Left lung (tissue), 10 donors: ENCODE results near the gene CEPT1. TPM values are rescaled to one million over a fixed set of nuclear protein-coding genes. Genes with fewer than 3 reads are reported as not detected.

Experiments used
- ATAC-seq: fragments of 200-7000 bp; cut with Tn5 transposase; one replicate; pipeline ENCODE4 v1.9.1; 2020; ENCODE audit warnings: moderate library complexity
- DNase-seq, 4 donors: peaks; one replicate each; pipeline ENCODE4 v3.0.0-alpha.2; 2013 to 2020
- H3K27ac ChIP-seq, 2 donors: fragments of 200-600 bp; sonication (generic) in 1 of 2; one replicate each; pipeline versions ENCODE4 v1.5.0 to v1.8.0; 2020 to 2021
- H3K27me3 ChIP-seq, 2 donors: fragments of 200-600 bp; sonication (generic) in 1 of 2; one replicate each; pipeline versions ENCODE4 v1.5.0 to v1.8.0; 2020 to 2021
- H3K36me3 ChIP-seq, 2 donors: fragments of 200-600 bp; sonication (generic) in 1 of 2; one replicate each; pipeline versions ENCODE4 v1.5.0 to v1.8.0; 2020 to 2021
- H3K4me1 ChIP-seq, 2 donors: fragments of 200-600 bp; one replicate each; pipeline ENCODE4 v1.8.0; 2021
- H3K4me3 ChIP-seq, 2 donors: fragments of 200-600 bp; sonication (generic) in 1 of 2; one replicate each; pipeline versions ENCODE4 v1.5.0 to v1.8.0; 2020 to 2021; ENCODE audit warnings: mild to moderate bottlenecking in 1 of 2
- H3K9me3 ChIP-seq, 2 donors: fragments of 200-600 bp; sonication (generic) in 1 of 2; one replicate each; pipeline versions ENCODE4 v1.5.0 to v1.8.0; 2020 to 2021
- CTCF ChIP-seq, 2 donors: fragments of 200-600 bp; sonication (generic) in 1 of 2; IDR thresholded peaks; one replicate each; pipeline versions ENCODE4 v1.5.0 to v1.8.0; 2021; ENCODE audit warnings: antibody characterized with exemption in 2 of 2
- intact Hi-C, 2 donors: fragments of 100-400 bp; cut with DNase I; formaldehyde crosslinking; loops; one replicate each; pipeline versions ENCODE4 v1.11.2 to v1.14.2; 2022
- polyA plus RNA-seq, 6 donors: library from polyadenylated mRNA; unstranded; fragments of 120-200 nt; gene quantifications; one replicate each; pipeline ENCODE4 v1.2.1, GENCODE V29; 2013; ENCODE audit not compliant: insufficient read length in 6 of 6
- total RNA-seq, 2 donors: library from RNA; stranded (reverse); fragmentation: NEBNext Ultra II Directional; extraction: Animal tissue kit (Norgen Biotek cat#: 25700); gene quantifications; one replicate each; pipeline ENCODE4 v1.2.1, GENCODE V29; 2021
- donor health status: DM: no; HTN: yes; CAD: no.
- donor health status: DM: no; HTN: no; CAD: no.

CEPT1 gene
- total and polyA plus RNA-seq, 8 donors: 40.4 to 66.3 (median 55.5) TPM

GRCh38 chr1:111164151-111164550, 24.1 kb downstream of the CEPT1 start:
- no peak for ATAC-seq
- TF ChIP-seq CTCF (IDR thresholded peaks at IDR 0.05): no peak
- H3K9me3 ChIP-seq: no peaks in the 10 kb centered on the region
- intact Hi-C loops: no loop called here
- H3K4me3 ChIP-seq: no peak overlapping the region
- no peaks in the 10 kb centered on the region for H3K27me3 ChIP-seq
- no peak for DNase-seq
- peaks cover 0 to 11% of the 10 kb centered on the region in 2 donors for H3K4me1 ChIP-seq
- H3K36me3 ChIP-seq: peaks cover 0 to 76% of the 10 kb centered on the region in 2 donors
- H3K27ac ChIP-seq: no peak overlapping the region

GRCh38 chr1:111172463-111172862, 32.4 kb downstream of the CEPT1 start:
- Histone ChIP-seq H3K4me3 (no peak overlapping the region), H3K4me1 (no peaks in the 10 kb centered on the region), H3K36me3 (peaks cover 0 to 77% of the 10 kb centered on the region in 2 donors), H3K27me3 (no peaks in the 10 kb centered on the region), H3K9me3 (no peaks in the 10 kb centered on the region), H3K27ac (no peak overlapping the region)
- ATAC-seq (no peak), DNase-seq (no peak)
- intact Hi-C loops: no loop called here
- no peak for TF ChIP-seq CTCF (IDR thresholded peaks at IDR 0.05)

- ATAC-seq (no peak), DNase-seq (no peak)
- intact Hi-C loops: no loop called here
- Histone ChIP-seq H3K27ac (no peak overlapping the region), H3K36me3 (peaks cover 0 to 80% of the 10 kb centered on the region in 2 donors), H3K4me1 (no peaks in the 10 kb centered on the region), H3K4me3 (no peak overlapping the region), H3K27me3 (no peaks in the 10 kb centered on the region), H3K9me3 (no peaks in the 10 kb centered on the region)
- TF ChIP-seq CTCF (IDR thresholded peaks at IDR 0.05): no peak
Observed at GRCh38 chr1:111174070-111174469, 34.0 kb downstream of the CEPT1 start.

- H3K27ac ChIP-seq: no peak overlapping the region
- TF ChIP-seq CTCF (IDR thresholded peaks at IDR 0.05): no peak
- no peaks in the 10 kb centered on the region for H3K9me3 ChIP-seq
- H3K36me3 ChIP-seq: peaks cover 0 to 79% of the 10 kb centered on the region in 2 donors
- ATAC-seq: no peak
- intact Hi-C loops: no loop called here
- DNase-seq: no peak
- H3K4me1 ChIP-seq: no peaks in the 10 kb centered on the region
- no peak overlapping the region for H3K4me3 ChIP-seq
- H3K27me3 ChIP-seq: no peaks in the 10 kb centered on the region
Observed at GRCh38 chr1:111175349-111175748, 35.3 kb downstream of the CEPT1 start.

- intact Hi-C loops: no loop called here
- Histone ChIP-seq H3K27ac (no peak overlapping the region), H3K9me3 (no peaks in the 10 kb centered on the region), H3K4me1 (no peaks in the 10 kb centered on the region), H3K36me3 (peaks cover 0 to 70% of the 10 kb centered on the region in 2 donors), H3K4me3 (no peak overlapping the region), H3K27me3 (no peaks in the 10 kb centered on the region)
- DNase-seq: no peak
- ATAC-seq: no peak
- no peak for TF ChIP-seq CTCF (IDR thresholded peaks at IDR 0.05)
Observed at GRCh38 chr1:111176678-111177077, 36.7 kb downstream of the CEPT1 start.
